Measurements from ENCODE around the gene FAM217A.
"Not testable (repeated sequence)": the region's sequence is repeated elsewhere in the genome, so short reads cannot be mapped to it uniquely, and the experiment has no call there.

The FAM217A gene

GRCh38 chr6:4103929-4104328 lies 25.0 kb upstream of the FAM217A start:
- TF ChIP-seq SUZ12 (IDR thresholded peaks at IDR 0.05; ENCODE audit: extremely low read depth, insufficient read depth, insufficient read length) (no peak), ZNF274 (IDR thresholded peaks at IDR 0.05; ENCODE audit: low read depth, low read length) (no peak), YY1 (IDR thresholded peaks at IDR 0.05; ENCODE audit: insufficient read depth, insufficient read length) (no peak)
- no peak overlapping the region for H3K4me3 ChIP-seq (ENCODE audit: insufficient read length, low read depth)
- no peaks in the 10 kb centered on the region for H3K4me1 ChIP-seq (ENCODE audit: insufficient read depth, insufficient read length)
- no peak for DNase-seq (ENCODE audit: low read depth, low spot score)
- no peaks in the 10 kb centered on the region for H3K36me3 ChIP-seq (ENCODE audit: insufficient read depth, insufficient read length, low read length)
- no peaks in the 10 kb centered on the region for H3K9me3 ChIP-seq (ENCODE audit: insufficient read depth, low read length)
- no peaks in the 10 kb centered on the region for H3K27me3 ChIP-seq (ENCODE audit: insufficient read depth, insufficient read length)
- no peak overlapping the region for H3K9ac ChIP-seq (ENCODE audit: insufficient read length, low read depth)

DNA sequence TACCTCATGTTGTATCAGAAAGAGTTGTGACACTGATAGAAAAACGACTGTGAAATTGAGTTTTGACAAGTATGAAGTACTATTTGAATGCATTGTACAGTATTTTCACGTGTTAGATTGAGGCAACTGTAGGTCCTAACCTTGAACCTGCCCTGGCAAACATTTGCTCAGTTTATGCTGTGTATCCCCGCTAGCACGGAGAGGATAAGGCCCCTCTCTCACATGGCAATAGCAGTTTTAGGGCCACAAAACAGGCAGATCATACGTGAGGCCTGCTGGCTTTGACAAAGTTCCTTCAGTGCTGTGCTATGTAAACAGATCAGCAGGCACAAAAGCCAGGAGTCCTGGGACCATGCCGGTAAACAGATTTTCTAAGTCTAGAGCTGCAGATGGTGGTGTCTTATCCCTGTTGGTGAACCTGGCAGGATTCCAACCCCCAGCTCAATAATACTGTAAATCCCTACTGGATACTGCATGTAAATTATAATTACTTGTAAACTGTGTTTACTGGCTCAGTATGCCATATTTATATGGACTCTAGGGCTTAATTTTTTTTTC lies 23.8 kb upstream of the FAM217A start:
- H3K9ac ChIP-seq (ENCODE audit: insufficient read length, low read depth): no peak overlapping the region
- no peak overlapping the region for H3K4me3 ChIP-seq (ENCODE audit: insufficient read length, low read depth)
- no peak for DNase-seq (ENCODE audit: low read depth, low spot score)
- H3K4me1 ChIP-seq (ENCODE audit: insufficient read depth, insufficient read length): no peaks in the 10 kb centered on the region
- H3K9me3 ChIP-seq (ENCODE audit: insufficient read depth, low read length): no peaks in the 10 kb centered on the region
- no peaks in the 10 kb centered on the region for H3K27me3 ChIP-seq (ENCODE audit: insufficient read depth, insufficient read length)
- H3K36me3 ChIP-seq (ENCODE audit: insufficient read depth, insufficient read length, low read length): no peaks in the 10 kb centered on the region
- TF ChIP-seq YY1 (IDR thresholded peaks at IDR 0.05; ENCODE audit: insufficient read depth, insufficient read length) (no peak), ZNF274 (IDR thresholded peaks at IDR 0.05; ENCODE audit: low read depth, low read length) (no peak), SUZ12 (IDR thresholded peaks at IDR 0.05; ENCODE audit: extremely low read depth, insufficient read depth, insufficient read length) (no peak)

- H3K9ac ChIP-seq (ENCODE audit: insufficient read length, low read depth): no peak overlapping the region
- H3K4me3 ChIP-seq (ENCODE audit: insufficient read length, low read depth): no peak overlapping the region
- H3K27me3 ChIP-seq (ENCODE audit: insufficient read depth, insufficient read length): no peaks in the 10 kb centered on the region
- H3K4me1 ChIP-seq (ENCODE audit: insufficient read depth, insufficient read length): no peaks in the 10 kb centered on the region
- no peak for TF ChIP-seq YY1 (IDR thresholded peaks at IDR 0.05; ENCODE audit: insufficient read depth, insufficient read length)
- TF ChIP-seq ZNF274 (IDR thresholded peaks at IDR 0.05; ENCODE audit: low read depth, low read length): no peak
- no peak for TF ChIP-seq SUZ12 (IDR thresholded peaks at IDR 0.05; ENCODE audit: extremely low read depth, insufficient read depth, insufficient read length)
- no peak for DNase-seq (ENCODE audit: low read depth, low spot score)
- H3K36me3 ChIP-seq (ENCODE audit: insufficient read depth, insufficient read length, low read length): no peaks in the 10 kb centered on the region
- H3K9me3 ChIP-seq (ENCODE audit: insufficient read depth, low read length): no peaks in the 10 kb centered on the region
Observed at GRCh38 chr6:4101298-4101697, 22.4 kb upstream of the FAM217A start.

- no peak for DNase-seq (ENCODE audit: low read depth, low spot score)
- H3K27me3 ChIP-seq (ENCODE audit: insufficient read depth, insufficient read length): no peaks in the 10 kb centered on the region
- H3K9ac ChIP-seq (ENCODE audit: insufficient read length, low read depth): no peak overlapping the region
- no peak for TF ChIP-seq SUZ12 (IDR thresholded peaks at IDR 0.05; ENCODE audit: extremely low read depth, insufficient read depth, insufficient read length)
- TF ChIP-seq YY1 (IDR thresholded peaks at IDR 0.05; ENCODE audit: insufficient read depth, insufficient read length): no peak
- TF ChIP-seq ZNF274 (IDR thresholded peaks at IDR 0.05; ENCODE audit: low read depth, low read length): no peak
- H3K36me3 ChIP-seq (ENCODE audit: insufficient read depth, insufficient read length, low read length): no peaks in the 10 kb centered on the region
- no peaks in the 10 kb centered on the region for H3K4me1 ChIP-seq (ENCODE audit: insufficient read depth, insufficient read length)
- no peaks in the 10 kb centered on the region for H3K9me3 ChIP-seq (ENCODE audit: insufficient read depth, low read length)
- no peak overlapping the region for H3K4me3 ChIP-seq (ENCODE audit: insufficient read length, low read depth)
Observed at GRCh38 chr6:4100655-4101054, 21.7 kb upstream of the FAM217A start.

GRCh38 chr6:4093288-4093687 lies 14.4 kb upstream of the FAM217A start:
- DNase-seq (ENCODE audit: low read depth, low spot score): no peak
- Histone ChIP-seq H3K36me3 (ENCODE audit: insufficient read depth, insufficient read length, low read length) (no peaks in the 10 kb centered on the region), H3K27me3 (ENCODE audit: insufficient read depth, insufficient read length) (no peaks in the 10 kb centered on the region), H3K9me3 (ENCODE audit: insufficient read depth, low read length) (no peaks in the 10 kb centered on the region; the same call in 1 of the 2 replicates), H3K4me1 (ENCODE audit: insufficient read depth, insufficient read length) (no peaks in the 10 kb centered on the region), H3K4me3 (ENCODE audit: insufficient read length, low read depth) (no peak overlapping the region), H3K9ac (ENCODE audit: insufficient read length, low read depth) (no peak overlapping the region)
- TF ChIP-seq ZNF274 (IDR thresholded peaks at IDR 0.05; ENCODE audit: low read depth, low read length) (no peak), SUZ12 (IDR thresholded peaks at IDR 0.05; ENCODE audit: extremely low read depth, insufficient read depth, insufficient read length) (no peak), YY1 (IDR thresholded peaks at IDR 0.05; ENCODE audit: insufficient read depth, insufficient read length) (no peak)

GRCh38 chr6:4091941-4092340 lies 13.0 kb upstream of the FAM217A start:
- no peaks in the 10 kb centered on the region; the same call in 1 of the 2 replicates for H3K9me3 ChIP-seq (ENCODE audit: insufficient read depth, low read length)

DNA sequence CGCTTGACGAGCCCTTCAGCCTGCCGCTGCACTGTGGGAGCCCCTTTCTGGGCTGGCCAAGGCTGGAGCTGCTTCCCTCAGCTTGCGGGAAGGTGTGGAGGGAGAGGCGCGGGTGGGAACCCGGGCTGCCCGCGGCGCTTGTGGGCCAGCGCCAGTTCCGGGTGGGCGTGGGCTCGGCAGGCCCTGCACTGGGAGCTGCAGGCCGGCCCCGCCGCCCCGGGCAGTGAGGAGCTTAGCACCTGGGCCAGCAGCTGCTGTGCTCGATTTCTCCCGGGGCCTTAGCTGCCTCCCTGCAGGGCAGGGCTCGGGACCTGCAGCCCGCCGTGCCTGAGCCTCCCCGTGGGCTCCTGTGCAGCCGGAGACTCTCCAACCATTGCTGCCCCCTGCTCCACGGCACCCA lies 11.1 kb upstream of the FAM217A start:
- H3K4me3 ChIP-seq (ENCODE audit: insufficient read length, low read depth); H3K9me3 ChIP-seq (ENCODE audit: insufficient read depth, low read length); H3K27me3 ChIP-seq (ENCODE audit: insufficient read depth, insufficient read length); H3K36me3 ChIP-seq (ENCODE audit: insufficient read depth, insufficient read length, low read length); DNase-seq (ENCODE audit: low read depth, low spot score); H3K4me1 ChIP-seq (ENCODE audit: insufficient read depth, insufficient read length); H3K9ac ChIP-seq (ENCODE audit: insufficient read length, low read depth): not testable (repeated sequence)

More at GRCh38 chr6:4091941-4092340, 13.0 kb upstream of the FAM217A start:
- no peak overlapping the region for H3K9ac ChIP-seq (ENCODE audit: insufficient read length, low read depth)
- H3K27me3 ChIP-seq (ENCODE audit: insufficient read depth, insufficient read length): no peaks in the 10 kb centered on the region
- DNase-seq (ENCODE audit: low read depth, low spot score): no peak
- H3K36me3 ChIP-seq (ENCODE audit: insufficient read depth, insufficient read length, low read length): no peaks in the 10 kb centered on the region
- TF ChIP-seq ZNF274 (IDR thresholded peaks at IDR 0.05; ENCODE audit: low read depth, low read length) (no peak), SUZ12 (IDR thresholded peaks at IDR 0.05; ENCODE audit: extremely low read depth, insufficient read depth, insufficient read length) (no peak), YY1 (IDR thresholded peaks at IDR 0.05; ENCODE audit: insufficient read depth, insufficient read length) (no peak)
- no peaks in the 10 kb centered on the region for H3K4me1 ChIP-seq (ENCODE audit: insufficient read depth, insufficient read length)
- no peak overlapping the region for H3K4me3 ChIP-seq (ENCODE audit: insufficient read length, low read depth)
